DND-41 (cell line): ENCODE measurements around the gene CHMP5.

Experiments
- ATAC-seq: fragments of 200-7000 bp; cut with Tn5 transposase; 3 replicates; pipeline ENCODE4 v1.9.1; 2021; ENCODE audit warnings: low read depth; ENCODE audit not compliant: insufficient read depth
- DNase-seq: peaks from one replicate; pipeline ENCODE4 v3.0.0-alpha.2; 2020
- H2AFZ ChIP-seq: 2 replicates; pipeline ENCODE4 v1.6.0; 2012; ENCODE audit warnings: low read depth, low read length
- H3K27ac ChIP-seq: 2 replicates; pipeline ENCODE4 v1.5.1; 2012; ENCODE audit warnings: low read length, inconsistent platforms
- H3K27me3 ChIP-seq: fragments of 200-600 bp; sonication (generic); 2 replicates; pipeline ENCODE4 v1.6.0; 2012; ENCODE audit warnings: low read length, mild to moderate bottlenecking, inconsistent platforms; ENCODE audit not compliant: insufficient read depth, poor library complexity
- H3K36me3 ChIP-seq: 2 replicates; pipeline ENCODE4 v1.5.1; 2012; ENCODE audit warnings: low read length, inconsistent platforms; ENCODE audit not compliant: insufficient read depth
- H3K4me1 ChIP-seq: 2 replicates; pipeline ENCODE4 v1.5.1; 2012; ENCODE audit warnings: mild to moderate bottlenecking, low read length; ENCODE audit not compliant: insufficient read depth
- H3K4me2 ChIP-seq: 2 replicates; pipeline ENCODE4 v1.6.0; 2012; ENCODE audit warnings: mild to moderate bottlenecking, moderate library complexity, low read length, inconsistent platforms; ENCODE audit not compliant: insufficient read depth
- H3K4me3 ChIP-seq, 2 experiments: fragments of 200-600 bp in 1 of 2; shearing (Covaris generic) in 1 of 2; 2 replicates each; pipeline ENCODE4 v1.5.1; 2012 to 2016; ENCODE audit warnings: inconsistent platforms in 2 of 2, low read length in 2 of 2, mild to moderate bottlenecking in 2 of 2, low read depth in 1 of 2, moderate library complexity in 1 of 2
- H3K79me2 ChIP-seq: 2 replicates; pipeline ENCODE4 v1.6.0; 2012; ENCODE audit warnings: low read length, inconsistent platforms; ENCODE audit not compliant: insufficient read depth
- H3K9ac ChIP-seq: 2 replicates; pipeline ENCODE4 v1.6.0; 2012; ENCODE audit warnings: low read depth, mild to moderate bottlenecking, inconsistent platforms, low read length, moderate library complexity
- H3K9me3 ChIP-seq: 2 replicates; pipeline ENCODE4 v1.5.1; 2012; ENCODE audit warnings: low read length, moderate library complexity, mild to moderate bottlenecking, inconsistent platforms; ENCODE audit not compliant: insufficient read depth, severe bottlenecking
- H4K20me1 ChIP-seq: 2 replicates; pipeline ENCODE4 v1.6.0; 2012; ENCODE audit warnings: low read length; ENCODE audit not compliant: insufficient read depth
- CTCF ChIP-seq: IDR thresholded peaks from 2 replicates; pipeline ENCODE4 v1.5.1; 2012; ENCODE audit warnings: borderline replicate concordance, low read length, moderate library complexity, mild to moderate bottlenecking; ENCODE audit not compliant: poor library complexity, severe bottlenecking; ENCODE audit errors: extremely low read depth
- EZH2 ChIP-seq: IDR thresholded peaks from 3 replicates; pipeline ENCODE4 v1.6.1; 2012; ENCODE audit warnings: borderline replicate concordance, low read depth, mild to moderate bottlenecking, moderate library complexity, low read length, inconsistent platforms; ENCODE audit not compliant: severe bottlenecking

CHMP5 gene

DNA sequence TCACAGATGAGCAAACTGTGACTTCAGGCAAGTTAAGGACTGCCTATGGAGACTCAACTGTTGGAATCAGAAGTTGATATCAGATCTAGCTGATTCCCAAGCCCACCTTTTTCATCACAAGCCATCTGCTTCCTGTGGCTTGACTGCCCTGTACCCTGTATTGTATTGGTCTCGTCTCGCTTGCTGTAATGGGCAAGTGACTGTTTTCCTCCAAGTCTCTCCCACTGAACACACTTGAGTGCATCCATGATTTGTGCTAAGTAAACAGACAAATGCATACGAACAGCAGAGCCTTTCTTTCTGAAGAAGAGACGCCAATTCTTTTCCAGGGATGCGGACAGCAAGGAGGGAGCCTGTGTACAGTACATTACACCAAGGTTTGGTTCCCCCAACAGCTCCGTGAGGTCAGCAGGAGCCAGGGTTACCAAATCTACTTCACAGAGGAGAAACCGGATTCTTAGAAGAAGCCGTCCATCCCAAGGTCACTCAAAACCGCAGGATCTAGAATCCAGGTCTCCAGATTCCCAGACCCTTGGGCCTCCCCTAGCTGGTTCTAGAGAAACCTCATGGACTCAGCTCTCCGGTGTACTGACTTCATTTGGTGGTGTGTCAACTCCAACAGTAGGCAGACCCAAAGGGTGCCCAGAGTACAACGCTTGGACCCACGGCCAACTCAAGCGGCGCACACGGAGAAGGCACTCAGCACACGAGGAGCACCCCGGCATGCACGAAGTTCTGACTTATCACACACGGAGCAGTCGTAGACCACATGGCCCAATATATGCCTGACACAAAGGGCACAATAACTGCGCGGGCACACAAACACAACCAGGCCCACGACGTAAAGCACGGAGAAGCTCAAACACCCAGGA, 1.5 kb upstream of the CHMP5 start:
- Histone ChIP-seq H3K9ac (peak overlapping the region; percentile 94), H2AFZ (peak overlapping the region; percentile 82), H3K9me3 (no peaks in the 10 kb centered on the region), H3K27ac (peak overlapping the region; percentile 48), H3K4me3 (peak overlapping the region; percentile 75 to 97), H4K20me1 (peaks cover 2% of the 10 kb centered on the region; the same call in 1 of the 2 replicates), H3K4me1 (peaks cover 36% of the 10 kb centered on the region), H3K36me3 (peaks cover 65% of the 10 kb centered on the region), H3K27me3 (no peaks in the 10 kb centered on the region), H3K79me2 (peaks cover 55% of the 10 kb centered on the region), H3K4me2 (peak overlapping the region; percentile 74)
- TF ChIP-seq EZH2, result no peak
- no peak for TF ChIP-seq CTCF
- ATAC-seq (no peak), DNase-seq (peak; percentile 29)

- H3K27me3 ChIP-seq, result no peaks in the 10 kb centered on the region
- H4K20me1 ChIP-seq, result peaks cover 2% of the 10 kb centered on the region; the same call in 1 of the 2 replicates
- ATAC-seq, result peak; percentile 18
- H3K27ac ChIP-seq, result peak overlapping the region; percentile 48
- H2AFZ ChIP-seq, result peak overlapping the region; percentile 82
- H3K79me2 ChIP-seq, result peaks cover 55% of the 10 kb centered on the region
- DNase-seq, result peak; percentile 50
- H3K4me1 ChIP-seq, result peaks cover 36% of the 10 kb centered on the region
- H3K36me3 ChIP-seq, result peaks cover 59% of the 10 kb centered on the region
- H3K4me3 ChIP-seq, result peak overlapping the region; percentile 75 to 97
- no peaks in the 10 kb centered on the region for H3K9me3 ChIP-seq
- H3K4me2 ChIP-seq, result peak overlapping the region; percentile 74
- H3K9ac ChIP-seq, result peak overlapping the region; percentile 94
- TF ChIP-seq CTCF, result no peak
- no peak for TF ChIP-seq EZH2
These were observed 811 bp upstream of the CHMP5 start for GRCh38 chr9:33264003-33264472.

DNA sequence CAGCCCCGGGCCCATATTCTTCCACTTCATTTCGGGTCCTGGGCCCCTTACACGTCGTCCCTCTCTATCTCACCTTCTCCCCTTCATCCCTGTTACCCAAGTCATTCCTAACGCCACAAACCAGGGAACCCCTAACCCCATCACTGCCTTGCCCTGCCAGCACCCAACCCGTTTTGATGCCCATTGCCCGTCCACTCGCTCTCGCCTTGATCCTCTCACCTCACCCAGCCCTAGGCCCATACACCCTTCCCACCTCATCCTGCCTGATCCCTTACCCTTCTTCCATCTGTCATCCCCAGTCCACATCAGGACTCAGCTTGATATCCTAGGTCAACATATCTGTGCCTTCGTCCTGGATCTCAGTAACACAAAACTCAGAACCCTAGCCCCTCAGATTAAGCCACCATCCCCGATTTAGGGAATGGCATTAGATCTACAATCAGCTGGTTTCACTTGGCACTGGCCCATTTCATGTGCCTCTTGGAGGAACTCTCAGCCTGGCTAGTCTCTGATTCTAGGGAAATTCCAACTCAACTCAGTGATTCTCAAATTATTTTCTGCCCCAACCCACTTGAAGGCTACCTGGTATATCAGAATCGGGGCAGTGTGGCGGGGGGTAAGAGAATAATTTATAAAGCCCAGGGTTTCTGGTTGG, 489 bp downstream of the CHMP5 start:
- Histone ChIP-seq H4K20me1 (peaks cover 2% of the 10 kb centered on the region; the same call in 1 of the 2 replicates), H2AFZ (peak overlapping the region; percentile 60), H3K4me2 (peak overlapping the region; percentile 99), H3K4me3 (peak overlapping the region; percentile 60 to 97), H3K36me3 (peaks cover 54% of the 10 kb centered on the region), H3K27me3 (no peaks in the 10 kb centered on the region), H3K9ac (peak overlapping the region; percentile 94), H3K27ac (peak overlapping the region; percentile 85), H3K4me1 (peaks cover 36% of the 10 kb centered on the region), H3K9me3 (no peaks in the 10 kb centered on the region), H3K79me2 (peaks cover 55% of the 10 kb centered on the region)
- TF ChIP-seq CTCF (no peak), EZH2 (no peak)
- ATAC-seq (no peak), DNase-seq (no peak)
